Embryonic facial prominence (tissue), 1 donor: ENCODE results near the gene ATP5MC2.
"Not testable (repeated sequence)": the region's sequence is repeated elsewhere in the genome, so short reads cannot be mapped to it uniquely, and the experiment has no call there.

Source experiments
- DNase-seq: peaks from one replicate; pipeline ENCODE4 v3.0.0-alpha.2; 2016; ENCODE audit errors: extremely low spot score

ATP5MC2 gene

GRCh38 chr12:53694756-53695151 is 18.9 kb upstream of the ATP5MC2 start:
- no peak for DNase-seq

- no peak for DNase-seq
Observed at GRCh38 chr12:53688134-53688533, 12.3 kb upstream of the ATP5MC2 start.

GRCh38 chr12:53686436-53686835 is 10.6 kb upstream of the ATP5MC2 start:
- DNase-seq, result no peak

GRCh38 chr12:53684654-53685220 is 8.9 kb upstream of the ATP5MC2 start:
- DNase-seq, result no peak

GRCh38 chr12:53683983-53684382 is 8.1 kb upstream of the ATP5MC2 start:
- DNase-seq, result no peak

- no peak for DNase-seq
Observed at GRCh38 chr12:53683494-53683893, 7.6 kb upstream of the ATP5MC2 start.

GRCh38 chr12:53680061-53680460 is 4.2 kb upstream of the ATP5MC2 start:
- DNase-seq, result not testable (repeated sequence)

- no peak for DNase-seq
Observed at GRCh38 chr12:53677800-53678148, 1.9 kb upstream of the ATP5MC2 start.

GRCh38 chr12:53677016-53677799 is 1.3 kb upstream of the ATP5MC2 start:
- peak; percentile 40 for DNase-seq

- peak; percentile 61 for DNase-seq
Observed at GRCh38 chr12:53676656-53677015, 753 bp upstream of the ATP5MC2 start.

- no peak for DNase-seq
Observed at GRCh38 chr12:53674977-53675700, 744 bp downstream of the ATP5MC2 start.

- no peak for DNase-seq
Observed at GRCh38 chr12:53670971-53671370, 4.9 kb downstream of the ATP5MC2 start.

GRCh38 chr12:53670308-53670707 is 5.6 kb downstream of the ATP5MC2 start:
- DNase-seq, result no peak

GRCh38 chr12:53667080-53667479 is 8.8 kb downstream of the ATP5MC2 start:
- no peak for DNase-seq

GRCh38 chr12:53664936-53665335 is 10.9 kb downstream of the ATP5MC2 start:
- DNase-seq, result no peak

GRCh38 chr12:53664191-53664590 is 11.7 kb downstream of the ATP5MC2 start:
- no peak for DNase-seq

- DNase-seq, result peak; percentile 50
Observed at GRCh38 chr12:53660041-53660440, 15.8 kb downstream of the ATP5MC2 start.

GRCh38 chr12:53659571-53659981 is 16.3 kb downstream of the ATP5MC2 start:
- peak; percentile 64 for DNase-seq

- DNase-seq, result peak; percentile 77
Observed at GRCh38 chr12:53659011-53659551, 16.8 kb downstream of the ATP5MC2 start.

- no peak for DNase-seq
Observed at GRCh38 chr12:53657041-53657440, 18.8 kb downstream of the ATP5MC2 start.

GRCh38 chr12:53653595-53653994 is 22.3 kb downstream of the ATP5MC2 start:
- DNase-seq, result no peak

- DNase-seq, result no peak
Observed at GRCh38 chr12:53652366-53652765, 23.5 kb downstream of the ATP5MC2 start.

GRCh38 chr12:53651737-53652136 is 24.1 kb downstream of the ATP5MC2 start:
- no peak for DNase-seq
